ENCODE measurements around the gene UNC79. TPM values are rescaled to one million over a fixed set of nuclear protein-coding genes. Genes with fewer than 3 reads are reported as not detected.
"Not testable (repeated sequence)": the region's sequence is repeated elsewhere in the genome, so short reads cannot be mapped to it uniquely, and the experiment has no call there.

The UNC79 gene
- total RNA-seq: under 1 TPM in 4 of 5 experiments, not detected in 1; 0.05 to 0.15 (median 0.08) TPM
- polyA plus RNA-seq: not detected
- not detected for total RNA-seq

GRCh38 chr14:93430315-93431035 lies at the start of gene UNC79:
Gene UNC79, plus strand, starts transcription at chr14:93430939. Its CDS starts 91 bp downstream, at chr14:93431030.
- no peaks in the 10 kb centered on the region for H3K36me3 ChIP-seq (ENCODE audit: control insufficient read depth in 2 of 3, insufficient read depth in 3 of 3, low read length in 3 of 3)
- H3K4me1 Mint-ChIP-seq: no peaks in the 10 kb centered on the region
- peaks cover 0 to 4% (median 2%) of the 10 kb centered on the region in 5 donors for H3K36me3 Mint-ChIP-seq
- CTCF ChIA-PET: no interaction called here
- H3K4me3 Mint-ChIP-seq: peak within 1 kb of the TSS in 1 of 10 donors; percentile 33
- no peak within 1 kb of the TSS for H3K4me3 ChIP-seq (ENCODE audit: low read length)
- no peak within 1 kb of the TSS for H3K27ac Mint-ChIP-seq
- H3K27me3 ChIP-seq (ENCODE audit: control insufficient read depth in 2 of 2, insufficient read depth in 2 of 2, low read length in 2 of 2): peaks cover 0 to 8% of the 10 kb centered on the region in 2 donors
- ATAC-seq: no peak
- H3K9me3 ChIP-seq (ENCODE audit: control insufficient read depth in 2 of 3, low read length in 3 of 3): peaks cover 0 to 5% (median 0%) of the 10 kb centered on the region in 3 experiments
- H3K4me1 ChIP-seq (ENCODE audit: control insufficient read depth in 2 of 2, insufficient read depth in 2 of 2, low read length in 2 of 2): no peaks in the 10 kb centered on the region
- H3K27ac ChIP-seq (ENCODE audit: low read depth, low read length): no peak within 1 kb of the TSS
- POLR2A ChIA-PET: no interaction called here
- peaks cover 7 to 44% (median 21%) of the 10 kb centered on the region in 11 donors for H3K9me3 Mint-ChIP-seq
- DNase-seq: no peak
- peaks cover 32 to 52% (median 49%) of the 10 kb centered on the region in 5 donors for H3K27me3 Mint-ChIP-seq
- intact Hi-C loops (cut with micrococcal nuclease): no loop called here

GRCh38 chr14:93381644-93382043 lies 49.1 kb upstream of the UNC79 start:
- CTCF ChIA-PET: no interaction called here
- intact Hi-C loops (cut with micrococcal nuclease): no loop called here

GRCh38 chr14:93384256-93384655 lies 46.5 kb upstream of the UNC79 start:
- CTCF ChIA-PET; H3K36me3 ChIP-seq (ENCODE audit: control insufficient read depth in 2 of 3, insufficient read depth in 3 of 3, low read length in 3 of 3); H3K36me3 Mint-ChIP-seq; H3K9me3 ChIP-seq (ENCODE audit: control insufficient read depth in 2 of 3, low read length in 3 of 3); H3K4me3 ChIP-seq (ENCODE audit: low read length); H3K4me1 Mint-ChIP-seq; H3K27ac ChIP-seq (ENCODE audit: low read depth, low read length); H3K4me1 ChIP-seq (ENCODE audit: control insufficient read depth in 2 of 2, insufficient read depth in 2 of 2, low read length in 2 of 2); H3K4me3 Mint-ChIP-seq; H3K27me3 ChIP-seq (ENCODE audit: control insufficient read depth in 2 of 2, insufficient read depth in 2 of 2, low read length in 2 of 2); ATAC-seq; intact Hi-C loops (cut with micrococcal nuclease); DNase-seq; H3K27ac Mint-ChIP-seq; POLR2A ChIA-PET: not testable (repeated sequence)
- H3K27me3 Mint-ChIP-seq: peaks cover 38 to 56% (median 41%) of the 10 kb centered on the region in 5 donors
- H3K9me3 Mint-ChIP-seq: peaks cover 0 to 22% (median 4%) of the 10 kb centered on the region in 11 donors

More at GRCh38 chr14:93381644-93382043, 49.1 kb upstream of the UNC79 start:
- Mint-ChIP-seq H3K27ac (no peak overlapping the region), H3K4me3 (no peak overlapping the region), H3K9me3 (peaks cover 0 to 18% (median 2%) of the 10 kb centered on the region in 11 donors), H3K36me3 (peaks cover 0 to 5% (median 0%) of the 10 kb centered on the region in 5 donors), H3K27me3 (peaks cover 23 to 53% (median 33%) of the 10 kb centered on the region in 5 donors), H3K4me1 (no peaks in the 10 kb centered on the region)
- Histone ChIP-seq H3K9me3 (ENCODE audit: control insufficient read depth in 2 of 3, low read length in 3 of 3) (no peaks in the 10 kb centered on the region), H3K4me3 (ENCODE audit: low read length) (no peak overlapping the region), H3K27ac (ENCODE audit: low read depth, low read length) (no peak overlapping the region), H3K36me3 (ENCODE audit: control insufficient read depth in 2 of 3, insufficient read depth in 3 of 3, low read length in 3 of 3) (no peaks in the 10 kb centered on the region), H3K27me3 (ENCODE audit: control insufficient read depth in 2 of 2, insufficient read depth in 2 of 2, low read length in 2 of 2) (no peaks in the 10 kb centered on the region), H3K4me1 (ENCODE audit: control insufficient read depth in 2 of 2, insufficient read depth in 2 of 2, low read length in 2 of 2) (no peaks in the 10 kb centered on the region)
- DNase-seq (no peak), ATAC-seq (no peak)
- POLR2A ChIA-PET: no interaction called here

GRCh38 chr14:93395231-93395630 lies 35.5 kb upstream of the UNC79 start:
- no peak overlapping the region for H3K4me3 Mint-ChIP-seq
- H3K36me3 Mint-ChIP-seq: peaks cover 0 to 9% (median 0%) of the 10 kb centered on the region in 5 donors
- intact Hi-C loops (cut with micrococcal nuclease): no loop called here
- H3K9me3 Mint-ChIP-seq: peaks cover 2 to 24% (median 16%) of the 10 kb centered on the region in 11 donors
- no peaks in the 10 kb centered on the region for H3K4me1 Mint-ChIP-seq
- POLR2A ChIA-PET: no interaction called here
- CTCF ChIA-PET: no interaction called here
- Histone ChIP-seq H3K4me3 (ENCODE audit: low read length) (no peak overlapping the region), H3K36me3 (ENCODE audit: control insufficient read depth in 2 of 3, insufficient read depth in 3 of 3, low read length in 3 of 3) (no peaks in the 10 kb centered on the region), H3K9me3 (ENCODE audit: control insufficient read depth in 2 of 3, low read length in 3 of 3) (peaks cover 0 to 8% (median 3%) of the 10 kb centered on the region in 3 experiments), H3K27me3 (ENCODE audit: control insufficient read depth in 2 of 2, insufficient read depth in 2 of 2, low read length in 2 of 2) (no peaks in the 10 kb centered on the region), H3K4me1 (ENCODE audit: control insufficient read depth in 2 of 2, insufficient read depth in 2 of 2, low read length in 2 of 2) (no peaks in the 10 kb centered on the region), H3K27ac (ENCODE audit: low read depth, low read length) (no peak overlapping the region)
- no peak for DNase-seq
- no peak overlapping the region for H3K27ac Mint-ChIP-seq
- H3K27me3 Mint-ChIP-seq: peaks cover 17 to 49% (median 47%) of the 10 kb centered on the region in 5 donors
- ATAC-seq: no peak

GRCh38 chr14:93396456-93396855 lies 34.3 kb upstream of the UNC79 start:
- Mint-ChIP-seq H3K9me3 (peaks cover 2 to 24% (median 16%) of the 10 kb centered on the region in 11 donors), H3K4me3 (no peak overlapping the region), H3K36me3 (peaks cover 0 to 13% (median under 1%) of the 10 kb centered on the region in 5 donors), H3K27ac (no peak overlapping the region), H3K27me3 (peaks cover 11 to 53% (median 51%) of the 10 kb centered on the region in 5 donors), H3K4me1 (no peaks in the 10 kb centered on the region)
- Histone ChIP-seq H3K4me3 (ENCODE audit: low read length) (no peak overlapping the region), H3K9me3 (ENCODE audit: control insufficient read depth in 2 of 3, low read length in 3 of 3) (peaks cover 0 to 8% (median 3%) of the 10 kb centered on the region in 3 experiments), H3K27ac (ENCODE audit: low read depth, low read length) (no peak overlapping the region), H3K4me1 (ENCODE audit: control insufficient read depth in 2 of 2, insufficient read depth in 2 of 2, low read length in 2 of 2) (no peaks in the 10 kb centered on the region), H3K27me3 (ENCODE audit: control insufficient read depth in 2 of 2, insufficient read depth in 2 of 2, low read length in 2 of 2) (no peaks in the 10 kb centered on the region), H3K36me3 (ENCODE audit: control insufficient read depth in 2 of 3, insufficient read depth in 3 of 3, low read length in 3 of 3) (no peaks in the 10 kb centered on the region)
- ChIA-PET POLR2A (no interaction called here), CTCF (no interaction called here)
- DNase-seq: no peak
- ATAC-seq: no peak
- intact Hi-C loops (cut with micrococcal nuclease): no loop called here

- Mint-ChIP-seq H3K4me1 (no peaks in the 10 kb centered on the region), H3K9me3 (peaks cover 2 to 24% (median 16%) of the 10 kb centered on the region in 11 donors), H3K27me3 (peaks cover 15 to 60% (median 56%) of the 10 kb centered on the region in 5 donors), H3K4me3 (no peak overlapping the region), H3K36me3 (peaks cover 0 to 13% (median 3%) of the 10 kb centered on the region in 5 donors), H3K27ac (no peak overlapping the region)
- Histone ChIP-seq H3K36me3 (ENCODE audit: control insufficient read depth in 2 of 3, insufficient read depth in 3 of 3, low read length in 3 of 3) (no peaks in the 10 kb centered on the region), H3K4me3 (ENCODE audit: low read length) (no peak overlapping the region), H3K27ac (ENCODE audit: low read depth, low read length) (no peak overlapping the region), H3K4me1 (ENCODE audit: control insufficient read depth in 2 of 2, insufficient read depth in 2 of 2, low read length in 2 of 2) (no peaks in the 10 kb centered on the region), H3K27me3 (ENCODE audit: control insufficient read depth in 2 of 2, insufficient read depth in 2 of 2, low read length in 2 of 2) (no peaks in the 10 kb centered on the region), H3K9me3 (ENCODE audit: control insufficient read depth in 2 of 3, low read length in 3 of 3) (peaks cover 0 to 8% (median 3%) of the 10 kb centered on the region in 3 experiments)
- DNase-seq (no peak), ATAC-seq (no peak)
- ChIA-PET CTCF (no interaction called here), POLR2A (no interaction called here)
- intact Hi-C loops (cut with micrococcal nuclease): no loop called here
These were observed 32.2 kb upstream of the UNC79 start for GRCh38 chr14:93398491-93398890.

GRCh38 chr14:93402951-93403350 lies 27.8 kb upstream of the UNC79 start:
- DNase-seq (no peak), ATAC-seq (no peak)
- H3K27ac ChIP-seq (ENCODE audit: low read depth, low read length): no peak overlapping the region
- ChIA-PET CTCF (no interaction called here), POLR2A (no interaction called here)
- H3K27me3 ChIP-seq (ENCODE audit: control insufficient read depth in 2 of 2, insufficient read depth in 2 of 2, low read length in 2 of 2): no peaks in the 10 kb centered on the region
- H3K36me3 ChIP-seq (ENCODE audit: control insufficient read depth in 2 of 3, insufficient read depth in 3 of 3, low read length in 3 of 3): no peaks in the 10 kb centered on the region
- H3K27ac Mint-ChIP-seq: no peak overlapping the region
- intact Hi-C loops (cut with micrococcal nuclease): no loop called here
- H3K4me3 ChIP-seq (ENCODE audit: low read length): no peak overlapping the region
- no peak overlapping the region for H3K4me3 Mint-ChIP-seq
- H3K4me1 ChIP-seq (ENCODE audit: control insufficient read depth in 2 of 2, insufficient read depth in 2 of 2, low read length in 2 of 2): no peaks in the 10 kb centered on the region
- no peaks in the 10 kb centered on the region for H3K9me3 ChIP-seq (ENCODE audit: control insufficient read depth in 2 of 3, low read length in 3 of 3)
- H3K27me3 Mint-ChIP-seq: peaks cover 16 to 52% (median 46%) of the 10 kb centered on the region in 5 donors
- H3K4me1 Mint-ChIP-seq: no peaks in the 10 kb centered on the region
- H3K9me3 Mint-ChIP-seq: peaks cover 0 to 6% (median 3%) of the 10 kb centered on the region in 11 donors
- H3K36me3 Mint-ChIP-seq: peaks cover 0 to 13% (median 3%) of the 10 kb centered on the region in 5 donors
